ENCODE data around the gene XRCC4.

- TF ChIP-seq POLR2A (IDR thresholded peaks at IDR 0.05; ENCODE audit: low read depth, low read length) = no peak
- TF ChIP-seq POLR2AphosphoS5 (IDR thresholded peaks at IDR 0.05; ENCODE audit: low read depth, low read length) = no peak
- TF ChIP-seq SPI1 (IDR thresholded peaks at IDR 0.05; ENCODE audit: low read depth, low read length) = no peak
- no peak for TF ChIP-seq TAF1 (IDR thresholded peaks at IDR 0.05; ENCODE audit: low read depth, low read length)
- no peak for TF ChIP-seq PAX5 (IDR thresholded peaks at IDR 0.05; ENCODE audit: insufficient read depth, low read length, severe bottlenecking)
- no peak for TF ChIP-seq POU2F2 (IDR thresholded peaks at IDR 0.05; ENCODE audit: low read depth, low read length)
Measured at GRCh38 chr5:83058726-83059125, 18.6 kb upstream of the XRCC4 start.

All from GM12891 (cell line).